WTC11 (cell line): Measurements from ENCODE around the gene ADISSP. TPM values are rescaled to one million over a fixed set of nuclear protein-coding genes. Genes with fewer than 3 reads are reported as not detected.
"Not testable (repeated sequence)": the region's sequence is repeated elsewhere in the genome, so short reads cannot be mapped to it uniquely, and the experiment has no call there.

Experiments
- ATAC-seq: fragments of 200-7000 bp; cut with Tn5 transposase; 2 replicates; pipeline ENCODE4 v1.10.0; 2021; ENCODE audit warnings: mild to moderate bottlenecking, moderate library complexity
- CTCF ChIA-PET: fragments of 300-600 bp; sonication (Branson Sonifier 250); formaldehyde crosslinking; loops from one replicate; lab custom pipeline; 2021; ENCODE audit warnings: antibody characterized with exemption; lab: Charles Lee
- POLR2A ChIA-PET: fragments of 350-600 bp; sonication (Branson Sonifier 250); formaldehyde crosslinking; loops from one replicate; lab custom pipeline; 2021; ENCODE audit warnings: antibody characterized with exemption; lab: Charles Lee
- DNase-seq: peaks from one replicate; pipeline ENCODE4 v3.0.0; 2021; ENCODE audit warnings: low spot score
- H3K27ac Mint-ChIP-seq: 2 replicates; pipeline ENCODE4 v1.8.0; 2021; ENCODE audit warnings: mixed read lengths
- H3K27me3 Mint-ChIP-seq: 2 replicates; pipeline ENCODE4 v1.8.0; 2021; ENCODE audit warnings: low read depth, mild to moderate bottlenecking, moderate library complexity, mixed read lengths
- H3K36me3 Mint-ChIP-seq: 2 replicates; pipeline ENCODE4 v1.8.0; 2021; ENCODE audit warnings: mixed read lengths
- H3K4me1 Mint-ChIP-seq: 2 replicates; pipeline ENCODE4 v1.8.0; 2022; ENCODE audit warnings: mixed read lengths
- H3K4me3 Mint-ChIP-seq: 2 replicates; pipeline ENCODE4 v1.8.0; 2021; ENCODE audit warnings: mild to moderate bottlenecking, moderate library complexity, mixed read lengths
- H3K9me3 Mint-ChIP-seq: 2 replicates; pipeline ENCODE4 v1.8.0; 2021; ENCODE audit warnings: mixed read lengths
- ELF4 ChIP-seq: sonication (generic); formaldehyde crosslinking; IDR thresholded peaks from 2 replicates; pipeline ENCODE4 v1.8.1; 2022; ENCODE audit warnings: low read depth, mild to moderate bottlenecking, moderate library complexity, missing genetic modification reagents
- EMX1 ChIP-seq: fragments of 250-450 bp; sonication (Bioruptor Pico); IDR thresholded peaks from 2 replicates; pipeline ENCODE4 v1.8.0; 2021; ENCODE audit warnings: mild to moderate bottlenecking
- GABPB1 ChIP-seq: sonication (generic); formaldehyde crosslinking; IDR thresholded peaks from 2 replicates; pipeline ENCODE4 v1.8.1; 2023; ENCODE audit warnings: mild to moderate bottlenecking, missing genetic modification reagents
- IRF2 ChIP-seq: sonication (generic); formaldehyde crosslinking; IDR thresholded peaks from 2 replicates; pipeline ENCODE4 v1.8.0; 2022; ENCODE audit warnings: low read depth, missing genetic modification reagents, borderline replicate concordance
- NFATC4 ChIP-seq: fragments of 250-450 bp; sonication (Bioruptor Pico); IDR thresholded peaks from 2 replicates; pipeline ENCODE4 v1.9.0; 2021; ENCODE audit warnings: mild to moderate bottlenecking
- NFE2L1 ChIP-seq: sonication (generic); formaldehyde crosslinking; IDR thresholded peaks from 2 replicates; pipeline ENCODE4 v1.8.1; 2023; ENCODE audit warnings: missing genetic modification reagents
- NR3C1 ChIP-seq: sonication (generic); formaldehyde crosslinking; conservative IDR thresholded peaks from 2 replicates; pipeline ENCODE4 v1.8.1; 2023; ENCODE audit warnings: low read depth, mild to moderate bottlenecking, missing genetic modification reagents
- TP53 ChIP-seq: sonication (generic); formaldehyde crosslinking; IDR thresholded peaks from 2 replicates; pipeline ENCODE4 v1.8.1; 2023; ENCODE audit warnings: mild to moderate bottlenecking, missing genetic modification reagents
- ZNF317 ChIP-seq: sonication (generic); formaldehyde crosslinking; IDR thresholded peaks from 2 replicates; pipeline ENCODE4 v1.8.1; 2023; ENCODE audit warnings: low read depth, mild to moderate bottlenecking, moderate library complexity, missing genetic modification reagents, borderline replicate concordance
- ZNF512 ChIP-seq: sonication (generic); formaldehyde crosslinking; IDR thresholded peaks from 2 replicates; pipeline ENCODE4 v1.8.1; 2022; ENCODE audit warnings: missing genetic modification reagents, borderline replicate concordance
- total RNA-seq: library from RNA; stranded (reverse); gene quantifications from 3 replicates; pipeline ENCODE4 v1.2.3, GENCODE V29; 2021
- TF ChIP-seq, protein P1 (sequence below): sonication (generic); formaldehyde crosslinking; IDR thresholded peaks from 2 replicates; pipeline ENCODE4 v1.8.0; 2022; ENCODE audit warnings: missing genetic modification reagents

Gene ADISSP
- total RNA-seq, 1 experiment from 2014 or later: 129 TPM

DNA sequence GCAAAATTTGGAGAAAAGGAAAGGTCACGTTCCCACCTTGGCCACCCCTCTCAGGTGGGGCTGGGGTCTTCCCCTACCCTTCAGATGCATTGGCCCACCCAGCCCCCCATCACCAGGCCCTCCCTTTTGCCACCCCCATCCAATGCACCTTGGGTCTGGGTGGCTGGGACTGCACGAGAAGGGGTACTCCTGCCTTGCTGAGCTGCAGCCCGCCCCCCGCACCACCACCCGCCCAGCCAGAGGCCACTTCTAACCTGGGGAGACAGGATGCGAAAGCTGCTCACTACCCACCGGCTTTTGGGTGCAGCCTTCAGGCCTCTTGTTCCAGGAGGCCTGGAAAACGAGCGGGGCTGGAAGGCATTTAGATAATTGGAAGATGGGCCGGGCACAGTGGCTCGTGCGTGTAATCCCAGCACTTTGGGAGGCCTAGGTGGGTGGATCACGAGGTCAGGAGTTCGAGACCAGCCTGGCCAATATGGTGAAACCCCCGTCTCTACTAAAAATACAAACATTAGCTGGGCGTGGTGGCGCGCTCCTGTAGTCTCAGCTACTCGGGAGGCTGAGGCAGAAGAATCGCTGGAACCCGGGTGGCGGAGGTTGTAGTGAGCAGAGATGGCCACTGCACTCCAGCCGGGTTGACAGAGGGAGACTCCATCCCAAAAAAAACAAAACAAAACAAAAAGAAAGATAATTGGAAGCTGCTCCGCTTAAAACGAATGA is 27.3 kb upstream of the ADISSP start:
- Mint-ChIP-seq H3K4me1 (peaks cover 38% of the 10 kb centered on the region), H3K9me3 (no peaks in the 10 kb centered on the region), H3K4me3 (peak overlapping the region; percentile 82), H3K27me3 (peaks cover 12% of the 10 kb centered on the region; the same call in 1 of the 2 replicates), H3K36me3 (no peaks in the 10 kb centered on the region), H3K27ac (no peak overlapping the region)
- ChIA-PET CTCF (interaction anchor here (0.7 to 2.8 kb wide), 4 partner anchors 9 to 25 kb away, joined by 4 to 29 read pairs (median 8); partner anchors contain the start of genes AP5S1, CENPB and SPEF1), POLR2A (no interaction called here)
- ATAC-seq (no peak), DNase-seq (no peak)
- TF ChIP-seq, protein P1, sequence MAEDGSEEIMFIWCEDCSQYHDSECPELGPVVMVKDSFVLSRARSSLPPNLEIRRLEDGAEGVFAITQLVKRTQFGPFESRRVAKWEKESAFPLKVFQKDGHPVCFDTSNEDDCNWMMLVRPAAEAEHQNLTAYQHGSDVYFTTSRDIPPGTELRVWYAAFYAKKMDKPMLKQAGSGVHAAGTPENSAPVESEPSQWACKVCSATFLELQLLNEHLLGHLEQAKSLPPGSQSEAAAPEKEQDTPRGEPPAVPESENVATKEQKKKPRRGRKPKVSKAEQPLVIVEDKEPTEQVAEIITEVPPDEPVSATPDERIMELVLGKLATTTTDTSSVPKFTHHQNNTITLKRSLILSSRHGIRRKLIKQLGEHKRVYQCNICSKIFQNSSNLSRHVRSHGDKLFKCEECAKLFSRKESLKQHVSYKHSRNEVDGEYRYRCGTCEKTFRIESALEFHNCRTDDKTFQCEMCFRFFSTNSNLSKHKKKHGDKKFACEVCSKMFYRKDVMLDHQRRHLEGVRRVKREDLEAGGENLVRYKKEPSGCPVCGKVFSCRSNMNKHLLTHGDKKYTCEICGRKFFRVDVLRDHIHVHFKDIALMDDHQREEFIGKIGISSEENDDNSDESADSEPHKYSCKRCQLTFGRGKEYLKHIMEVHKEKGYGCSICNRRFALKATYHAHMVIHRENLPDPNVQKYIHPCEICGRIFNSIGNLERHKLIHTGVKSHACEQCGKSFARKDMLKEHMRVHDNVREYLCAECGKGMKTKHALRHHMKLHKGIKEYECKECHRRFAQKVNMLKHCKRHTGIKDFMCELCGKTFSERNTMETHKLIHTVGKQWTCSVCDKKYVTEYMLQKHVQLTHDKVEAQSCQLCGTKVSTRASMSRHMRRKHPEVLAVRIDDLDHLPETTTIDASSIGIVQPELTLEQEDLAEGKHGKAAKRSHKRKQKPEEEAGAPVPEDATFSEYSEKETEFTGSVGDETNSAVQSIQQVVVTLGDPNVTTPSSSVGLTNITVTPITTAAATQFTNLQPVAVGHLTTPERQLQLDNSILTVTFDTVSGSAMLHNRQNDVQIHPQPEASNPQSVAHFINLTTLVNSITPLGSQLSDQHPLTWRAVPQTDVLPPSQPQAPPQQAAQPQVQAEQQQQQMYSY (CRISPR knock-in tag): no peak
- TF ChIP-seq NFATC4 (CRISPR knock-in tag) (no peak), NFE2L1 (CRISPR knock-in tag) (no peak), ZNF317 (CRISPR knock-in tag) (no peak), ELF4 (CRISPR knock-in tag) (no peak), TP53 (CRISPR knock-in tag) (no peak), EMX1 (CRISPR knock-in tag) (no peak), IRF2 (no peak)

GRCh38 chr20:3794168-3794567 is 26.6 kb upstream of the ADISSP start:
- H3K9me3 Mint-ChIP-seq, H3K4me3 Mint-ChIP-seq, H3K27ac Mint-ChIP-seq, DNase-seq, H3K36me3 Mint-ChIP-seq, ATAC-seq, POLR2A ChIA-PET: not testable (repeated sequence)
- Mint-ChIP-seq H3K27me3 (peaks cover 13% of the 10 kb centered on the region), H3K4me1 (peaks cover 32% of the 10 kb centered on the region)
- CTCF ChIA-PET: interaction anchor here (2.3 to 2.8 kb wide), 2 partner anchors 8 to 25 kb away, joined by 12 to 29 read pairs; partner anchors contain the start of genes AP5S1 and CENPB

GRCh38 chr20:3789201-3789600 is 21.6 kb upstream of the ADISSP start:
- POLR2A ChIA-PET, H3K4me1 Mint-ChIP-seq, H3K9me3 Mint-ChIP-seq, H3K4me3 Mint-ChIP-seq, H3K27ac Mint-ChIP-seq, H3K36me3 Mint-ChIP-seq, ATAC-seq, DNase-seq: not testable (repeated sequence)
- CTCF ChIA-PET: interaction anchor here (6.0 to 7.0 kb wide), 2 partner anchors 21 to 29 kb away, joined by 36 to 92 read pairs; partner anchors contain the start of genes ADISSP and AP5S1
- peaks cover 27% of the 10 kb centered on the region for H3K27me3 Mint-ChIP-seq

DNA sequence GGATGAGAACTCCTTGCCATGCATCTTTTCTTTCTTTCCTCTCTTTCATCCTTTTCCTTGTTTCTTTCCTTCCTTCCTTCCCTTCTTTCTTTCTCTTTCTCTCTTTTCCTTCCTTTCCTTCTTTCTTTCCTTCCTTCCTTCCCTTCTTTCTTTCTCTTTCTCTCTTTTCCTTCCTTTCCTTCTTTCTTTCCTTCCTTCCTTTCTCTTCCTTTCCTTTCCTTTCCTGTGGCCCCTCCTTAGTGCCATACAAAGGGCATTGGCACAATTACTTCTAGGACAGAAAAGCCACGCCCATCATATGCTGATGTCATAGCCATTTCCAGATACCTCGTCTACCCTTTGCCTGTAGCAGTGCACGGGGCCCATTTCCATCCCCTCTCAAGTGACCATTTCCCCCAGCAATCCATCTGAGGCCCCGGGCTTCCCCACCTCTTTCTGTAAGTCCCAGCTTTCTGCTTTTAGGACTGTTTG is 21.2 kb upstream of the ADISSP start:
- Mint-ChIP-seq H3K4me1 (peaks cover 9% of the 10 kb centered on the region), H3K4me3 (no peak overlapping the region), H3K36me3 (peaks cover 4% of the 10 kb centered on the region; the same call in 1 of the 2 replicates), H3K27me3 (peaks cover 27% of the 10 kb centered on the region), H3K27ac (no peak overlapping the region), H3K9me3 (no peaks in the 10 kb centered on the region)
- ChIA-PET POLR2A (no interaction called here), CTCF (interaction anchor here (6.0 to 7.0 kb wide), 2 partner anchors 20 to 30 kb away, joined by 36 to 92 read pairs; partner anchors contain the start of genes ADISSP and AP5S1)
- no peak for TF ChIP-seq GABPB1 (CRISPR knock-in tag)
- peak; percentile 87; the same call in 1 of the 2 replicates for TF ChIP-seq ZNF512 (CRISPR knock-in tag)
- TF ChIP-seq NR3C1 (CRISPR knock-in tag): no peak
- no peak for DNase-seq
- no peak for ATAC-seq
